K562 (cell line): Measurements from ENCODE around the gene NOL4L. TPM values are rescaled to one million over a fixed set of nuclear protein-coding genes. Genes with fewer than 3 reads are reported as not detected.

Experiments used
- ATAC-seq: fragments of 200-7000 bp; cut with Tn5 transposase; 3 replicates; pipeline ENCODE4 v1.9.1; 2020; ENCODE audit warnings: moderate library complexity
- BruUV-seq: library from RNA; stranded (reverse); fragments of 400-500 nt; replicated peaks from 2 replicates; lab custom pipeline; 2021; lab: Mats Ljungman, UMichigan
- CTCF ChIA-PET: fragments of 300-600 bp; formaldehyde crosslinking; extraction: SDS; loops from one replicate; lab custom pipeline; 2021; ENCODE audit warnings: low intra/inter-chr PET ratio; lab: Yijun Ruan, JAX
- POLR2A ChIA-PET: fragments of 300-600, 350-650 bp; sonication (Branson Sonifier 250); formaldehyde crosslinking; extraction: SDS; loops from one replicate; lab custom pipeline; 2021; ENCODE audit warnings: antibody characterized with exemption, inconsistent platforms; lab: Yijun Ruan, JAX
- DNase-seq, 4 experiments: peaks; one replicate each; pipeline versions ENCODE4 v3.0.0 to v3.0.0-alpha.2; 2011 to 2018; ENCODE audit warnings: low spot score in 3 of 4, mixed read lengths in 3 of 4; ENCODE audit errors: extremely low read depth in 1 of 4
- FAIRE-seq: peaks from 2 replicates; lab custom pipeline; 2011; peaks lifted over from hg19 to GRCh38; lab: Jason Lieb, UNC
- H2AFZ ChIP-seq: 2 replicates; pipeline ENCODE4 v1.6.0; 2011; ENCODE audit warnings: low read depth, low read length, control low read depth, inconsistent platforms
- H3K27ac ChIP-seq: fragments of 200-600 bp; 3 replicates; pipeline ENCODE4 v1.8.0; 2011; ENCODE audit warnings: low read depth, mild to moderate bottlenecking, control low read depth, inconsistent platforms, low read length, moderate library complexity, mixed read lengths; ENCODE audit errors: extremely low read depth
- H3K27me3 ChIP-seq, 2 experiments: fragments of 300-600 bp in 1 of 2; 2 replicates in 1 of 2; 3 replicates in 1 of 2; pipeline versions ENCODE4 v1.6.0 to v1.8.0; 2011; ENCODE audit warnings: inconsistent platforms in 2 of 2, low read length in 2 of 2, mild to moderate bottlenecking in 1 of 2, mixed read lengths in 1 of 2, moderate library complexity in 1 of 2; ENCODE audit not compliant: control insufficient read depth in 2 of 2, insufficient read depth in 2 of 2
- H3K36me3 ChIP-seq: fragments of 300-600 bp; 3 replicates; pipeline ENCODE4 v1.8.0; 2011; ENCODE audit warnings: mild to moderate bottlenecking, low read length, inconsistent platforms; ENCODE audit not compliant: control insufficient read depth, insufficient read depth
- H3K4me1 ChIP-seq, 2 experiments: fragments of 200-600 bp in 1 of 2; replicated peaks in 1 of 2; 2 replicates in 1 of 2; 3 replicates in 1 of 2; pipeline versions ENCODE4 v1.5.1 to v1.8.0; 2011; ENCODE audit warnings: inconsistent platforms in 2 of 2, low read length in 2 of 2, mild to moderate bottlenecking in 1 of 2, mixed read lengths in 1 of 2, moderate library complexity in 1 of 2; ENCODE audit not compliant: control insufficient read depth in 2 of 2, insufficient read depth in 2 of 2
- H3K4me2 ChIP-seq: 2 replicates; pipeline ENCODE4 v1.6.1; 2011; ENCODE audit warnings: low read length, control low read depth, inconsistent platforms, mixed read lengths; ENCODE audit not compliant: insufficient read depth
- H3K4me3 ChIP-seq: fragments of 200-600 bp; sonication (generic), shearing (Covaris generic); 2 replicates; pipeline ENCODE4 v1.5.1; 2016; ENCODE audit warnings: control low read depth, inconsistent platforms
- H3K79me2 ChIP-seq: fragments of 200-600 bp; 3 replicates; pipeline ENCODE4 v1.8.0; 2011; ENCODE audit warnings: low read length, inconsistent platforms; ENCODE audit not compliant: control insufficient read depth, insufficient read depth
- H3K9ac ChIP-seq, 2 experiments: 2 replicates each; pipeline versions ENCODE4 v1.6.0 to v1.6.1; 2011; ENCODE audit warnings: low read depth in 2 of 2, low read length in 2 of 2, control low read depth in 1 of 2, inconsistent platforms in 1 of 2, mild to moderate bottlenecking in 1 of 2, mixed read lengths in 1 of 2; ENCODE audit not compliant: insufficient read depth in 1 of 2
- H3K9me1 ChIP-seq: one replicate; pipeline ENCODE4 v1.6.0; 2011; ENCODE audit warnings: inconsistent platforms, mild to moderate bottlenecking, low read length, moderate library complexity; ENCODE audit not compliant: control insufficient read depth, insufficient read depth
- H3K9me3 ChIP-seq: replicated peaks from 2 replicates; pipeline ENCODE4 v1.5.1; 2011; ENCODE audit warnings: low read depth, low read length, inconsistent platforms; ENCODE audit not compliant: control insufficient read depth, insufficient read depth
- H4K20me1 ChIP-seq: replicated peaks from 2 replicates; pipeline ENCODE4 v1.6.1; 2011; ENCODE audit warnings: low read length, inconsistent platforms, mixed read lengths; ENCODE audit not compliant: control insufficient read depth, insufficient read depth
- CREB1 ChIP-seq, 2 experiments: sonication (generic) in 1 of 2; formaldehyde crosslinking in 1 of 2; IDR thresholded peaks; 2 replicates each; pipeline versions ENCODE4 v1.6.1 to v1.8.0; 2012 to 2022; ENCODE audit warnings: inconsistent platforms in 1 of 2, mild to moderate bottlenecking in 1 of 2, missing genetic modification reagents in 1 of 2, moderate library complexity in 1 of 2
- ETS2 ChIP-seq: IDR thresholded peaks from 2 replicates; pipeline ENCODE4 v1.6.1; 2016; ENCODE audit warnings: borderline replicate concordance, missing genetic modification characterization, mild to moderate bottlenecking, moderate library complexity, missing compliant biosample characterization; ENCODE audit not compliant: poor library complexity, severe bottlenecking
- KAT7 ChIP-seq: sonication (generic); formaldehyde crosslinking; IDR thresholded peaks from 2 replicates; pipeline ENCODE4 v1.8.0; 2022; ENCODE audit warnings: missing genetic modification reagents, mild to moderate bottlenecking, borderline replicate concordance
- MXI1 ChIP-seq: IDR thresholded peaks from 2 replicates; pipeline ENCODE4 v1.6.1; 2011; ENCODE audit warnings: low read depth, mild to moderate bottlenecking, improper control_type of control experiment, low read length
- NBN ChIP-seq: fragments of 450-650 bp; IDR thresholded peaks from 2 replicates; pipeline ENCODE4 v1.6.1; 2016; ENCODE audit warnings: low read depth, mild to moderate bottlenecking
- POLR3G ChIP-seq: IDR thresholded peaks from 2 replicates; pipeline ENCODE4 v1.6.1; 2011; ENCODE audit not compliant: insufficient read length, insufficient replicate concordance; ENCODE audit errors: extremely low read depth
- WHSC1 ChIP-seq: IDR thresholded peaks from one replicate; pipeline ENCODE4 v1.6.1; 2012; ENCODE audit warnings: low read length, control low read depth, inconsistent platforms
- ZMIZ1 ChIP-seq, 2 experiments: fragments of 150-350 bp in 1 of 2; IDR thresholded peaks; 2 replicates each; pipeline ENCODE4 v1.6.1; 2012 to 2016; ENCODE audit warnings: low read depth in 2 of 2, low read length in 2 of 2, mild to moderate bottlenecking in 1 of 2, moderate library complexity in 1 of 2
- ZNF184 ChIP-seq: sonication (generic); formaldehyde crosslinking; IDR thresholded peaks from 2 replicates; pipeline ENCODE4 v1.5.0; 2020; ENCODE audit warnings: missing genetic modification reagents
- ZNF232 ChIP-seq: sonication (generic); formaldehyde crosslinking; IDR thresholded peaks from 2 replicates; pipeline ENCODE4 v1.8.0; 2022; ENCODE audit warnings: mild to moderate bottlenecking, missing genetic modification reagents
- WGBS: fragments of 100-300 bp; shearing (Covaris generic); methylation state at CpG from one replicate; pipeline ENCODE4 v1.1.6; 2016; ENCODE audit warnings: low coverage, mixed read lengths; ENCODE audit not compliant: insufficient coverage; ENCODE audit errors: missing lambda C conversion rate; 5-methylcytosine and 5-hydroxymethylcytosine counted together
- in situ Hi-C: fragments of 300-500 bp; cut with MboI; formaldehyde crosslinking; loops from 4 replicates; pipeline ENCODE4 v1.15.0; 2018; ENCODE audit warnings: inconsistent platforms, mixed read lengths
- intact Hi-C: fragments of 100-400 bp; cut with micrococcal nuclease; formaldehyde crosslinking; loops from 2 replicates; pipeline ENCODE4 v1.14.2; 2022
- polyA plus RNA-seq, 8 experiments: library from polyadenylated mRNA; depleted of rRNA in 4 of 8; stranded (reverse) in 5 of 8; unstranded in 3 of 8; fragments of >200 nt; fragmentation: Nextera tagmentation in 2 of 8; fragmentation: Illumina TruSeq in 1 of 8; extraction: Ambion mirVana in 2 of 8; extraction: Trizol in 1 of 8; gene quantifications; 2 replicates each; pipeline versions ENCODE4 v1.2.1 to v1.2.3, GENCODE V29; 2011 to 2014; ENCODE audit warnings: inconsistent platforms in 1 of 8, missing spikeins in 1 of 8
- total RNA-seq, 7 experiments: library from RNA; depleted of rRNA in 6 of 7; stranded (reverse); fragments of >200 nt in 6 of 7; fragmentation: Illumina TruSeq in 2 of 7; extraction: Trizol in 2 of 7; gene quantifications; 2 replicates each; pipeline versions ENCODE4 v1.2.1 to v1.2.3, GENCODE V29; 2011 to 2021; ENCODE audit warnings: low replicate concordance in 1 of 7

Gene NOL4L
- total and polyA plus RNA-seq, 9 of the 15 experiments (the other 6 are each of a cell fraction or from before 2014, with no cell fraction given), result 5.1 to 36.2 (median 13.6) TPM

DNA sequence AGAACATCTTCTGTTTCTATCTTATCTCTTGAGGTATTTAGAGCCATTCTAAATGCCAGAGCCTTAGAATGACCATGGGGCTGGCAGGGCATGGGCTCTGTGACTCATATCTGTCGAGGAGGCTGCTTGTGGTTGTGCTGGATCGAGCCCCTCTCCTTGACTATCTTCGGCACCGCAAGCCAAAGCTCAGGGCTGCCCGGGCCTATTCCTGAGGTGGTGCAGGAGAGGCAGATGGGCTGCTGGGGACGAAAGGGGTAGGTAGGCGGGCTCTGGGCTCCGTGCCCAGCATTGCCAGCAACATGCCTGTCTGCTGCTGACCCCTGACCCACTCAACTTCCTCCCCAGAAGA, 89.9 kb downstream of the NOL4L start:
- H3K4me1 ChIP-seq, result peaks cover 8 to 11% of the 10 kb centered on the region in 2 experiments; a peak in 4 of 5 replicates
- no peak overlapping the region; a peak in 1 of 4 replicates for H3K9ac ChIP-seq
- ATAC-seq, result no peak
- DNase-seq, result no peak
- peaks cover 8% of the 10 kb centered on the region; the same call in 1 of the 3 replicates for H3K79me2 ChIP-seq
- intact Hi-C loops, result no loop called here
- 80% methylated on average over 8 of the region's 8 CpGs for WGBS
- no peaks in the 10 kb centered on the region for H3K27me3 ChIP-seq
- no peak overlapping the region; the same call in 2 of the 3 replicates for H3K27ac ChIP-seq
- TF ChIP-seq ZNF232 (CRISPR knock-in tag), result no peak
- no peak for TF ChIP-seq WHSC1
- no peak for TF ChIP-seq ZMIZ1 (IDR thresholded peaks at IDR 0.05; ENCODE audit: low read depth in 2 of 2, low read length in 2 of 2)
- no peak for TF ChIP-seq POLR3G
- no peak for TF ChIP-seq ETS2 (tag)
- no peak for TF ChIP-seq ZNF184 (CRISPR knock-in tag)
- no peak for TF ChIP-seq MXI1
- no peak for TF ChIP-seq CREB1 (IDR thresholded peaks at IDR 0.05)
- TF ChIP-seq CREB1 (CRISPR knock-in tag; IDR thresholded peaks at IDR 0.05), result no peak
- no peak for TF ChIP-seq KAT7
- TF ChIP-seq NBN, result no peak
- in situ Hi-C loops, result no loop called here
- H3K36me3 ChIP-seq, result peaks cover 48% of the 10 kb centered on the region
- H3K4me3 ChIP-seq, result no peak overlapping the region
- ChIA-PET POLR2A (interaction anchor here (1.4 kb wide), 1 partner anchor 9 kb away, joined by 5 read pairs; no protein-coding TSS in a partner anchor), CTCF (no interaction called here)
- no peaks in the 10 kb centered on the region for H4K20me1 ChIP-seq
- H3K9me3 ChIP-seq, result no peaks in the 10 kb centered on the region
- H3K4me2 ChIP-seq, result no peak overlapping the region
- no peak overlapping the region for H2AFZ ChIP-seq
- no peaks in the 10 kb centered on the region for H3K9me1 ChIP-seq
- FAIRE-seq, result no peak
- no TSS peak for BruUV-seq
